Thyroid gland (tissue), 4 donors: Measurements from ENCODE around the gene DKK1. TPM values are rescaled to one million over a fixed set of nuclear protein-coding genes. Genes with fewer than 3 reads are reported as not detected.

Experiments
- DNase-seq, 2 donors: peaks; one replicate each; pipeline ENCODE4 v3.0.0-alpha.2; 2019
- H3K27ac ChIP-seq, 3 donors: fragments of 200-600 bp; sonication (generic); 1 replicate in 2 of 3; 2 replicates in 1 of 3; pipeline ENCODE4 v1.5.1; 2016 to 2019; ENCODE audit warnings: mild to moderate bottlenecking in 1 of 3, moderate library complexity in 1 of 3
- H3K27me3 ChIP-seq: fragments of 200-600 bp; sonication (generic); one replicate; pipeline ENCODE4 v1.5.1; 2019
- H3K36me3 ChIP-seq, 2 donors: fragments of 200-600 bp; sonication (generic); one replicate each; pipeline ENCODE4 v1.5.1; 2016 to 2019
- H3K4me1 ChIP-seq, 2 donors: fragments of 200-600 bp; sonication (generic); one replicate each; pipeline ENCODE4 v1.5.1; 2017 to 2019
- H3K4me3 ChIP-seq, 3 donors: fragments of 200-600 bp; sonication (generic); replicated peaks in 1 of 3; 1 replicate in 2 of 3; 2 replicates in 1 of 3; pipeline ENCODE4 v1.5.1; 2016; ENCODE audit warnings: mild to moderate bottlenecking in 1 of 3
- H3K9me3 ChIP-seq: fragments of 200-600 bp; sonication (generic); one replicate; pipeline ENCODE4 v1.5.1; 2017
- POLR2A ChIP-seq, 2 donors: fragments of 450-650 bp; IDR thresholded peaks; one replicate each; pipeline ENCODE4 v1.6.1; 2017; ENCODE audit warnings: antibody characterized with exemption in 2 of 2, mild to moderate bottlenecking in 2 of 2, moderate library complexity in 1 of 2
- WGBS, 2 donors: methylation state at CpG; one replicate each; pipeline ENCODE4 v1.1.5; 2017; 5-methylcytosine and 5-hydroxymethylcytosine counted together
- intact Hi-C: fragments of 100-400 bp; cut with DNase I; formaldehyde crosslinking; loops from one replicate; pipeline ENCODE4 v1.15.1; 2023
- total RNA-seq, 4 donors: library from RNA; depleted of rRNA; stranded (reverse); fragments of >200 nt; gene quantifications; one replicate each; pipeline ENCODE4 v1.2.3, GENCODE V29; 2016
- TF ChIP-seq, protein P1 (sequence below), 6 experiments: fragments of 200-600 bp in 3 of 6; fragments of 450-650 bp in 3 of 6; sonication (generic) in 3 of 6; IDR thresholded peaks; one replicate each; pipeline ENCODE4 v1.5.1; 2016 to 2019; ENCODE audit warnings: antibody characterized with exemption in 6 of 6, mild to moderate bottlenecking in 2 of 6, inconsistent platforms in 1 of 6, moderate library complexity in 1 of 6

DKK1 gene
- total RNA-seq, 4 donors from 2014 or later = 1.7 to 3.2 TPM; not detected in 2

- H3K4me3 ChIP-seq = no peak overlapping the region
- H3K27ac ChIP-seq = no peak overlapping the region
- no peaks in the 10 kb centered on the region for H3K36me3 ChIP-seq
- 84 to 89% methylated on average over 2 of the region's 2 CpGs for WGBS, 2 donors
- H3K9me3 ChIP-seq = no peaks in the 10 kb centered on the region
- TF ChIP-seq, protein P1, sequence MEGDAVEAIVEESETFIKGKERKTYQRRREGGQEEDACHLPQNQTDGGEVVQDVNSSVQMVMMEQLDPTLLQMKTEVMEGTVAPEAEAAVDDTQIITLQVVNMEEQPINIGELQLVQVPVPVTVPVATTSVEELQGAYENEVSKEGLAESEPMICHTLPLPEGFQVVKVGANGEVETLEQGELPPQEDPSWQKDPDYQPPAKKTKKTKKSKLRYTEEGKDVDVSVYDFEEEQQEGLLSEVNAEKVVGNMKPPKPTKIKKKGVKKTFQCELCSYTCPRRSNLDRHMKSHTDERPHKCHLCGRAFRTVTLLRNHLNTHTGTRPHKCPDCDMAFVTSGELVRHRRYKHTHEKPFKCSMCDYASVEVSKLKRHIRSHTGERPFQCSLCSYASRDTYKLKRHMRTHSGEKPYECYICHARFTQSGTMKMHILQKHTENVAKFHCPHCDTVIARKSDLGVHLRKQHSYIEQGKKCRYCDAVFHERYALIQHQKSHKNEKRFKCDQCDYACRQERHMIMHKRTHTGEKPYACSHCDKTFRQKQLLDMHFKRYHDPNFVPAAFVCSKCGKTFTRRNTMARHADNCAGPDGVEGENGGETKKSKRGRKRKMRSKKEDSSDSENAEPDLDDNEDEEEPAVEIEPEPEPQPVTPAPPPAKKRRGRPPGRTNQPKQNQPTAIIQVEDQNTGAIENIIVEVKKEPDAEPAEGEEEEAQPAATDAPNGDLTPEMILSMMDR (IDR thresholded peaks at IDR 0.05) = no peak
- TF ChIP-seq POLR2A (IDR thresholded peaks at IDR 0.05) = no peak
- no peak for DNase-seq
- H3K27me3 ChIP-seq = no peaks in the 10 kb centered on the region
- intact Hi-C loops = no loop called here
- no peaks in the 10 kb centered on the region for H3K4me1 ChIP-seq
These were observed 30.9 kb upstream of the DKK1 start for GRCh38 chr10:52283174-52283573.

GRCh38 chr10:52284416-52285013, 29.6 kb upstream of the DKK1 start:
- Histone ChIP-seq H3K4me1 (no peaks in the 10 kb centered on the region), H3K36me3 (no peaks in the 10 kb centered on the region), H3K9me3 (no peaks in the 10 kb centered on the region), H3K27me3 (no peaks in the 10 kb centered on the region), H3K4me3 (no peak overlapping the region), H3K27ac (no peak overlapping the region)
- DNase-seq = no peak
- WGBS, 2 donors = 91 to 92% methylated on average over 2 of the region's 2 CpGs
- intact Hi-C loops = no loop called here
- TF ChIP-seq, protein P1 (IDR thresholded peaks at IDR 0.05) = no peak
- TF ChIP-seq POLR2A (IDR thresholded peaks at IDR 0.05) = no peak

GRCh38 chr10:52287866-52288265, 26.2 kb upstream of the DKK1 start:
- Histone ChIP-seq H3K36me3 (no peaks in the 10 kb centered on the region), H3K4me1 (no peaks in the 10 kb centered on the region), H3K4me3 (no peak overlapping the region), H3K9me3 (no peaks in the 10 kb centered on the region), H3K27me3 (no peaks in the 10 kb centered on the region), H3K27ac (no peak overlapping the region)
- DNase-seq = no peak
- 92 to 94% methylated on average over 1 of the region's 1 CpG for WGBS, 2 donors
- TF ChIP-seq POLR2A (IDR thresholded peaks at IDR 0.05) = no peak
- TF ChIP-seq, protein P1 (IDR thresholded peaks at IDR 0.05) = no peak
- intact Hi-C loops = no loop called here

- intact Hi-C loops = no loop called here
- TF ChIP-seq POLR2A (IDR thresholded peaks at IDR 0.05) = no peak
- TF ChIP-seq, protein P1 (IDR thresholded peaks at IDR 0.05) = no peak
- no peaks in the 10 kb centered on the region for H3K4me1 ChIP-seq
- no peaks in the 10 kb centered on the region for H3K36me3 ChIP-seq
- DNase-seq = no peak
- H3K27ac ChIP-seq = no peak overlapping the region
- no peak overlapping the region for H3K4me3 ChIP-seq
- H3K27me3 ChIP-seq = no peaks in the 10 kb centered on the region
- WGBS, 2 donors = 78 to 82% methylated on average over 4 of the region's 4 CpGs
- H3K9me3 ChIP-seq = no peaks in the 10 kb centered on the region
These were observed 16.3 kb upstream of the DKK1 start for GRCh38 chr10:52297747-52298146.

DNA sequence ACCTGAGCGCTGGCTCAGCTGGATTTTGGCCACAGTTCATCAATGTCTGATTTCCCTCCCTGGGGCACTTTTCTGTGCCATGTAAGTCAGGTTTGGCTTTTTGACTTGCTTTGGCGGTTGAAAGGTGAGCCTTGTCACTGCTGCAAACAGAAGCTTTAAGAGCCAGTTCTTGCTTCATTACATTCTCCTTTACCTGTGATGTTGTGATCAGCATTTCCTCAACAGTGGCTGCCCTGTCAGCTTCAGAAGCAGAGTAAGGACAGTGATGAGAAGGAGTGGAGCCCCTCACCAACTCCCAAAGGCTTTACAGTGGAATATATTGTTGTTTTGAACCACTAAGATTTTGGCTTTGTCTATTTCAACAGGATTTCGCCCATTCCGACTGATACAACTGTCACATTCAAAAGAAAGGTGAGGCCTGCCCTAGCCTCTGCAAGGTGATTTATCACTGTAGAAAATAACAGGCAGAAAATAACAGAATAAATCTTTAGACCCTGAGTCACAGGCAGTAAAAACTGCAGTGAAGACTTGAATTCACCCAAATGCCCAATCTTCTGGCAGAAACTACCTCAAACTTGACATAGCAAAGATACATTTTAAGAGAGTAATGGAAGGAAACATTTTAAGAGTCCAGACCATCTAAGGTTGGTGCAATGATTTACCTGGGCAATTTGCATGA, 13.3 kb upstream of the DKK1 start:
- no peak for DNase-seq
- no peaks in the 10 kb centered on the region for H3K9me3 ChIP-seq
- H3K36me3 ChIP-seq = no peaks in the 10 kb centered on the region
- intact Hi-C loops = no loop called here
- H3K4me1 ChIP-seq = no peaks in the 10 kb centered on the region
- TF ChIP-seq, protein P1 (IDR thresholded peaks at IDR 0.05) = no peak
- no peak for TF ChIP-seq POLR2A (IDR thresholded peaks at IDR 0.05)
- no peak overlapping the region for H3K27ac ChIP-seq
- H3K27me3 ChIP-seq = no peaks in the 10 kb centered on the region
- H3K4me3 ChIP-seq = no peak overlapping the region
- 79 to 87% methylated on average over 4 of the region's 4 CpGs for WGBS, 2 donors
